Natural killer cell (primary cell): ENCODE results near the gene RBBP8NL. TPM values are rescaled to one million over a fixed set of nuclear protein-coding genes. Genes with fewer than 3 reads are reported as not detected.

Experiments
- ATAC-seq, 3 donors: fragments of 150-1000 bp in 2 of 3; fragments of 200-7000 bp in 1 of 3; cut with Tn5 transposase; 1 replicate in 1 of 3; 2 replicates in 2 of 3; pipeline ENCODE4 v1.10.0; 2021; ENCODE audit warnings: mild to moderate bottlenecking in 2 of 3, moderate library complexity in 2 of 3
- DNase-seq, 2 donors: peaks; one replicate each; pipeline versions ENCODE4 v3.0.0 to v3.0.0-alpha.2; 2013 to 2021; ENCODE audit warnings: mixed read lengths in 1 of 2
- H3K27ac ChIP-seq: one replicate; pipeline ENCODE4 v1.5.1; 2013; ENCODE audit warnings: mild to moderate bottlenecking, low read length
- H3K27me3 ChIP-seq: one replicate; pipeline ENCODE4 v1.6.1; 2013; ENCODE audit warnings: low read length; ENCODE audit not compliant: control insufficient read depth, insufficient read depth
- H3K36me3 ChIP-seq: one replicate; pipeline ENCODE4 v1.6.1; 2013; ENCODE audit warnings: low read length; ENCODE audit not compliant: control insufficient read depth, insufficient read depth
- H3K4me1 ChIP-seq: one replicate; pipeline ENCODE4 v1.6.1; 2013; ENCODE audit warnings: low read length; ENCODE audit not compliant: control insufficient read depth, insufficient read depth
- H3K4me3 ChIP-seq: one replicate; pipeline ENCODE4 v1.5.1; 2013; ENCODE audit warnings: low read length
- H3K9me3 ChIP-seq: one replicate; pipeline ENCODE4 v1.6.1; 2013; ENCODE audit warnings: low read length; ENCODE audit not compliant: control insufficient read depth, insufficient read depth
- H3K27ac Mint-ChIP-seq, 2 donors: one replicate each; pipeline ENCODE4 v1.8.0; 2022; ENCODE audit warnings: mild to moderate bottlenecking in 2 of 2, mixed read lengths in 2 of 2, moderate library complexity in 1 of 2
- H3K27me3 Mint-ChIP-seq, 2 donors: one replicate each; pipeline ENCODE4 v1.8.0; 2022; ENCODE audit warnings: low read depth in 2 of 2, mixed read lengths in 2 of 2
- H3K36me3 Mint-ChIP-seq: one replicate; pipeline ENCODE4 v1.8.0; 2022; ENCODE audit warnings: mixed read lengths
- H3K4me1 Mint-ChIP-seq, 2 donors: one replicate each; pipeline ENCODE4 v1.8.0; 2022; ENCODE audit warnings: mixed read lengths in 2 of 2
- H3K4me3 Mint-ChIP-seq: one replicate; pipeline ENCODE4 v1.8.0; 2022; ENCODE audit warnings: mild to moderate bottlenecking, moderate library complexity, mixed read lengths
- H3K9me3 Mint-ChIP-seq, 2 donors: one replicate each; pipeline ENCODE4 v1.8.0; 2022; ENCODE audit warnings: mixed read lengths in 2 of 2
- CTCF ChIP-seq: fragments of 200-600 bp; IDR thresholded peaks from one replicate; pipeline ENCODE4 v1.8.0; 2022; ENCODE audit warnings: antibody characterized with exemption
- WGBS: methylation state at CpG from one replicate; pipeline ENCODE4 v1.1.7; 2013; ENCODE audit warnings: missing lambda C conversion rate; ENCODE audit not compliant: insufficient coverage; 5-methylcytosine and 5-hydroxymethylcytosine counted together
- intact Hi-C: fragments of 100-400 bp; cut with micrococcal nuclease; formaldehyde crosslinking; loops from one replicate; pipeline ENCODE4 v1.14.2; 2022
- total RNA-seq, 4 donors: library from RNA; stranded (reverse); fragments of 120-200 nt in 1 of 4; gene quantifications; one replicate each; pipeline versions ENCODE4 v1.2.3 to v1.2.4, GENCODE V29; 2013 to 2022

The RBBP8NL gene
- total RNA-seq, 3 donors from 2014 or later (not counting 1 experiment from before 2014, with no cell fraction given): not detected

- Histone ChIP-seq H3K36me3 (no peaks in the 10 kb centered on the region), H3K9me3 (no peaks in the 10 kb centered on the region), H3K4me3 (no peak overlapping the region), H3K4me1 (no peaks in the 10 kb centered on the region), H3K27ac (no peak overlapping the region), H3K27me3 (no peaks in the 10 kb centered on the region)
- peaks cover 0 to 5% of the 10 kb centered on the region in 2 donors for H3K27me3 Mint-ChIP-seq
- H3K4me3 Mint-ChIP-seq: no peak overlapping the region
- H3K9me3 Mint-ChIP-seq: no peaks in the 10 kb centered on the region
- no peak overlapping the region for H3K27ac Mint-ChIP-seq
- no peak for DNase-seq
- intact Hi-C loops: no loop called here
- ATAC-seq: no peak
- no peaks in the 10 kb centered on the region for H3K36me3 Mint-ChIP-seq
- WGBS: 86% methylated on average over 18 of the region's 18 CpGs
- TF ChIP-seq CTCF: no peak
- no peaks in the 10 kb centered on the region for H3K4me1 Mint-ChIP-seq
Measured at GRCh38 chr20:62452475-62453095, 25.2 kb upstream of the RBBP8NL start.

DNA sequence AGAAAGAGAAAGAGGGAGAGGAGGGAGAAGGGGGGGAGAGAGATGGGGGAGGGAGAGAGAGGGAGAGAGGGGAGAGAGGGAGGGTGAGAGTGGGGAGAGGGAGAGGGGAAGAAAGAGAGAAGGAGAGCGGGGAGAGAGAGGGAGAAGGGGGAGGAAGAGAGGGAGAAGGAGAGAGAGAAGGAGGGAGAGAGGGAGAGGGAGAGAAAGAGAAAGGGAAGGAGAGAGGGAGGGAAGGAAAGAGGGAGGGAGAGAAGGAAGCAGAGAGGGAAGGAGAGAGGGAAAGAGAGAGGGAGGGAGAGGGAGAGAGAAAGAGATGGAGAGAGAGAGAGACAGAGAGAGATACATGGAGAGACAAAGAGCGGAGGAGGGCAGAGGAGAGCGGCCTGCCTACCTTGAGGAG is 24.6 kb upstream of the RBBP8NL start:
- Histone ChIP-seq H3K27ac (no peak overlapping the region), H3K27me3 (no peaks in the 10 kb centered on the region), H3K4me3 (no peak overlapping the region), H3K9me3 (no peaks in the 10 kb centered on the region), H3K36me3 (no peaks in the 10 kb centered on the region), H3K4me1 (no peaks in the 10 kb centered on the region)
- no peaks in the 10 kb centered on the region for H3K4me1 Mint-ChIP-seq
- no peaks in the 10 kb centered on the region for H3K9me3 Mint-ChIP-seq
- DNase-seq: no peak
- no peak overlapping the region for H3K4me3 Mint-ChIP-seq
- no peak overlapping the region for H3K27ac Mint-ChIP-seq
- H3K27me3 Mint-ChIP-seq: peaks cover 0 to 5% of the 10 kb centered on the region in 2 donors
- TF ChIP-seq CTCF: no peak
- 90% methylated on average over 3 of the region's 3 CpGs for WGBS
- no peaks in the 10 kb centered on the region for H3K36me3 Mint-ChIP-seq
- ATAC-seq: no peak
- intact Hi-C loops: no loop called here

GRCh38 chr20:62451156-62451767 is 23.9 kb upstream of the RBBP8NL start:
- TF ChIP-seq CTCF: no peak
- H3K27me3 Mint-ChIP-seq: peaks cover 0 to 4% of the 10 kb centered on the region in 2 donors
- 82% methylated on average over 10 of the region's 10 CpGs for WGBS

More at GRCh38 chr20:62451156-62451767, 23.9 kb upstream of the RBBP8NL start:
- no peak overlapping the region for H3K4me3 ChIP-seq
- no peaks in the 10 kb centered on the region for H3K9me3 ChIP-seq
- no peak for DNase-seq
- H3K36me3 Mint-ChIP-seq: no peaks in the 10 kb centered on the region
- no peaks in the 10 kb centered on the region for H3K4me1 ChIP-seq
- intact Hi-C loops: no loop called here
- H3K27ac ChIP-seq: no peak overlapping the region
- no peaks in the 10 kb centered on the region for H3K4me1 Mint-ChIP-seq
- no peaks in the 10 kb centered on the region for H3K36me3 ChIP-seq
- H3K9me3 Mint-ChIP-seq: no peaks in the 10 kb centered on the region
- no peak overlapping the region for H3K27ac Mint-ChIP-seq
- ATAC-seq: no peak
- no peaks in the 10 kb centered on the region for H3K27me3 ChIP-seq
- no peak overlapping the region for H3K4me3 Mint-ChIP-seq
